SH-SY5Y (cell line): ENCODE results near the gene RNF103.

Experiments
- GATA2 ChIP-seq: IDR thresholded peaks from 2 replicates; pipeline ENCODE4 v1.6.1; 2011; ENCODE audit warnings: mild to moderate bottlenecking, low read depth, low read length
- GATA3 ChIP-seq: IDR thresholded peaks from 2 replicates; pipeline ENCODE4 v1.6.1; 2011; ENCODE audit warnings: low read depth, mild to moderate bottlenecking, low read length, moderate library complexity

DNA sequence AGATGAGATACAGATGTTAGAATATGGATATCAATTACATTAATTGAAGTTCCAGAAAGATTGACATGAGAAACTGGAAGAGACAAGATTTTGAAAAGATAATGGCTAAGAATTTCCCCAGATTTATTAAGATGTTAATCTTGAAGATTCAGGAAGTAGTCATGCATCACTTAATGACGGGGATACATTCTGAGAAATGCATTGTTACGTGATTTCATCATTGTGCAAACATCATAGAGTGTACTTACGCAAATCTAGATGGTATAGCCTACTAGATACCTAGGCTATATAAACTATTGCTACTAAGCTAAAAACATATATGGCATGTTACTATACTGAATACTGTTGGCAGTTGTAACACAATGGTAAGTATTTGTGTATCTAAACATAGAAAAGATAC lies 53.6 kb downstream of the RNF103 start:
- TF ChIP-seq GATA2: no peak
- TF ChIP-seq GATA3: no peak
